SK-N-SH treated with all-trans-retinoic acid at 6 μM for 48 hours (cell line): ENCODE data around the gene CBLB.

Source experiments
- TOX ChIP-seq: fragments of 250-450 bp; sonication (Bioruptor Pico); IDR thresholded peaks from 2 replicates; pipeline ENCODE4 v1.8.0; 2021; ENCODE audit warnings: mild to moderate bottlenecking, moderate library complexity, borderline replicate concordance
- TF ChIP-seq, protein P1 (sequence below): fragments of 250-450 bp; sonication (Bioruptor Pico); IDR thresholded peaks from 2 replicates; pipeline ENCODE4 v1.5.1; 2020; ENCODE audit warnings: low read depth, mild to moderate bottlenecking, moderate library complexity

DNA sequence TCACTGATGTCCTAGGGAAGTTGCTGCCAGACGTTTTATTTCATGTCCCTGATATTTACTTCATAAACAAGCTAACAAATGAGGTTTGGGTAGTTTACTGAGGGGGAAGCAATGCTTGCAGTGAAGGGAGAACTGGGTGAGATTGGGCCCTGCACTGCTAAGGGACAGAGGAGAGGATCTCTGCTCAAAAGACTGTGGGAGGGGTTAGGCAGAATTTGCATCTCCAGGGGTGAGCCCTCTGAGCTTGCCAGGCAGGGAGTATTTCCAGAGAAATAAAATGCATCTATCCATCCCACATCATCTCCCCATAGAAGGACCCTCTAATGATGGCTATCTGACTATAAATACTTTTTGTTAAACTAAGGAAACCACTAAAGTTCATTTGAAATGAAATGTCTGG is 215.6 kb downstream of the CBLB start:
- TF ChIP-seq TOX (CRISPR knock-in tag) = no peak
- TF ChIP-seq, protein P1, sequence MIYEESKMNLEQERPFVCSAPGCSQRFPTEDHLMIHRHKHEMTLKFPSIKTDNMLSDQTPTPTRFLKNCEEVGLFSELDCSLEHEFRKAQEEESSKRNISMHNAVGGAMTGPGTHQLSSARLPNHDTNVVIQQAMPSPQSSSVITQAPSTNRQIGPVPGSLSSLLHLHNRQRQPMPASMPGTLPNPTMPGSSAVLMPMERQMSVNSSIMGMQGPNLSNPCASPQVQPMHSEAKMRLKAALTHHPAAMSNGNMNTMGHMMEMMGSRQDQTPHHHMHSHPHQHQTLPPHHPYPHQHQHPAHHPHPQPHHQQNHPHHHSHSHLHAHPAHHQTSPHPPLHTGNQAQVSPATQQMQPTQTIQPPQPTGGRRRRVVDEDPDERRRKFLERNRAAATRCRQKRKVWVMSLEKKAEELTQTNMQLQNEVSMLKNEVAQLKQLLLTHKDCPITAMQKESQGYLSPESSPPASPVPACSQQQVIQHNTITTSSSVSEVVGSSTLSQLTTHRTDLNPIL = no peak
